ENCODE results near the gene LGI4. TPM values are rescaled to one million over a fixed set of nuclear protein-coding genes. Genes with fewer than 3 reads are reported as not detected.

LGI4 gene
- total RNA-seq, 1 donor from 2014 or later: 0.20 TPM

- Histone ChIP-seq H4K20me1 (ENCODE audit: insufficient read depth, low read length) (peaks cover 4% of the 10 kb centered on the region), H3K27me3 (ENCODE audit: insufficient read depth, low read length) (peaks cover 27% of the 10 kb centered on the region), H3K4me1 (ENCODE audit: insufficient read depth, low read length) (peaks cover 4% of the 10 kb centered on the region), H3K9me3 (ENCODE audit: insufficient read depth, low read depth, low read length) (no peaks in the 10 kb centered on the region), H3K27ac (ENCODE audit: low read depth, low read length) (no peak overlapping the region), H3K4me3 (ENCODE audit: insufficient read depth, low read depth, low read length) (no peak overlapping the region), H3K9ac (ENCODE audit: low read length) (no peak overlapping the region), H3K79me2 (ENCODE audit: insufficient read depth, low read length) (no peaks in the 10 kb centered on the region), H3K4me2 (ENCODE audit: low read length) (peak overlapping the region; percentile 36), H2AFZ (ENCODE audit: low read depth, low read length) (no peak overlapping the region), H3K36me3 (ENCODE audit: insufficient read depth, low read length) (no peaks in the 10 kb centered on the region)
- Mint-ChIP-seq H3K36me3 (ENCODE audit: low read depth, unreplicated experiment) (no peaks in the 10 kb centered on the region), H3K27me3 (ENCODE audit: low read depth, unreplicated experiment) (peaks cover 32% of the 10 kb centered on the region), H3K27ac (ENCODE audit: unreplicated experiment) (no peak overlapping the region), H3K4me1 (ENCODE audit: low read depth, unreplicated experiment) (peaks cover 11% of the 10 kb centered on the region), H3K4me3 (ENCODE audit: unreplicated experiment) (no peak overlapping the region), H3K9me3 (ENCODE audit: unreplicated experiment) (no peaks in the 10 kb centered on the region)
- TF ChIP-seq EZH2 (IDR thresholded peaks at IDR 0.05; ENCODE audit: insufficient read depth, low read length) (peak; percentile 77), CTCF (IDR thresholded peaks at IDR 0.05; ENCODE audit: insufficient read depth, low read depth, low read length) (no peak)
- DNase-seq (ENCODE audit: low read depth) (no peak), FAIRE-seq (no peak)
Measured at GRCh38 chr19:35142606-35143230, 7.9 kb upstream of the LGI4 start.

GRCh38 chr19:35141837-35142605 is 7.2 kb upstream of the LGI4 start:
- H3K9ac ChIP-seq (ENCODE audit: low read length): no peak overlapping the region
- H3K27ac ChIP-seq (ENCODE audit: low read depth, low read length): no peak overlapping the region
- peaks cover 11% of the 10 kb centered on the region for H3K4me1 Mint-ChIP-seq (ENCODE audit: low read depth, unreplicated experiment)
- H3K4me3 ChIP-seq (ENCODE audit: insufficient read depth, low read depth, low read length): no peak overlapping the region
- no peaks in the 10 kb centered on the region for H3K79me2 ChIP-seq (ENCODE audit: insufficient read depth, low read length)
- no peaks in the 10 kb centered on the region for H3K9me3 ChIP-seq (ENCODE audit: insufficient read depth, low read depth, low read length)
- peak overlapping the region; percentile 74 for H3K4me3 Mint-ChIP-seq (ENCODE audit: unreplicated experiment)
- no peak overlapping the region for H3K27ac Mint-ChIP-seq (ENCODE audit: unreplicated experiment)
- no peak for DNase-seq (ENCODE audit: low read depth)
- H2AFZ ChIP-seq (ENCODE audit: low read depth, low read length): no peak overlapping the region
- peak overlapping the region; percentile 50 for H3K4me2 ChIP-seq (ENCODE audit: low read length)
- H3K4me1 ChIP-seq (ENCODE audit: insufficient read depth, low read length): peaks cover 4% of the 10 kb centered on the region
- TF ChIP-seq EZH2 (IDR thresholded peaks at IDR 0.05; ENCODE audit: insufficient read depth, low read length) (peak; percentile 71), CTCF (IDR thresholded peaks at IDR 0.05; ENCODE audit: insufficient read depth, low read depth, low read length) (no peak)
- H3K9me3 Mint-ChIP-seq (ENCODE audit: unreplicated experiment): no peaks in the 10 kb centered on the region
- H3K27me3 ChIP-seq (ENCODE audit: insufficient read depth, low read length): peaks cover 28% of the 10 kb centered on the region
- H3K27me3 Mint-ChIP-seq (ENCODE audit: low read depth, unreplicated experiment): peaks cover 37% of the 10 kb centered on the region
- peaks cover 4% of the 10 kb centered on the region for H4K20me1 ChIP-seq (ENCODE audit: insufficient read depth, low read length)
- no peaks in the 10 kb centered on the region for H3K36me3 Mint-ChIP-seq (ENCODE audit: low read depth, unreplicated experiment)
- no peaks in the 10 kb centered on the region for H3K36me3 ChIP-seq (ENCODE audit: insufficient read depth, low read length)
- no peak for FAIRE-seq
